Omental fat pad (tissue), 4 donors: ENCODE measurements around the gene B3GALT6. TPM values are rescaled to one million over a fixed set of nuclear protein-coding genes. Genes with fewer than 3 reads are reported as not detected.

Experiments
- ATAC-seq: fragments of 150-250 bp; one replicate; pipeline ENCODE4 v1.9.1; 2016; ENCODE audit warnings: mild to moderate bottlenecking, moderate library complexity; ENCODE audit not compliant: low FRiP score
- DNase-seq: peaks from one replicate; pipeline ENCODE4 v3.0.0-alpha.2; 2019; ENCODE audit warnings: low spot score
- total RNA-seq, 4 donors: library from RNA; depleted of rRNA; stranded (reverse); fragments of >200 nt; gene quantifications; one replicate each; pipeline ENCODE4 v1.1.0, GENCODE V29; 2016
- TF ChIP-seq, protein P1 (sequence below), 3 donors: fragments of 450-650 bp; IDR thresholded peaks; one replicate each; pipeline ENCODE4 v1.5.1; 2016 to 2017; ENCODE audit warnings: antibody characterized with exemption in 3 of 3, mild to moderate bottlenecking in 3 of 3, moderate library complexity in 2 of 3

B3GALT6 gene
- total RNA-seq, 4 donors from 2014 or later, result 14.6 to 27.1 (median 22.1) TPM

GRCh38 chr1:1203561-1204424, 28.2 kb upstream of the B3GALT6 start:
- no peak for DNase-seq
- TF ChIP-seq, protein P1, sequence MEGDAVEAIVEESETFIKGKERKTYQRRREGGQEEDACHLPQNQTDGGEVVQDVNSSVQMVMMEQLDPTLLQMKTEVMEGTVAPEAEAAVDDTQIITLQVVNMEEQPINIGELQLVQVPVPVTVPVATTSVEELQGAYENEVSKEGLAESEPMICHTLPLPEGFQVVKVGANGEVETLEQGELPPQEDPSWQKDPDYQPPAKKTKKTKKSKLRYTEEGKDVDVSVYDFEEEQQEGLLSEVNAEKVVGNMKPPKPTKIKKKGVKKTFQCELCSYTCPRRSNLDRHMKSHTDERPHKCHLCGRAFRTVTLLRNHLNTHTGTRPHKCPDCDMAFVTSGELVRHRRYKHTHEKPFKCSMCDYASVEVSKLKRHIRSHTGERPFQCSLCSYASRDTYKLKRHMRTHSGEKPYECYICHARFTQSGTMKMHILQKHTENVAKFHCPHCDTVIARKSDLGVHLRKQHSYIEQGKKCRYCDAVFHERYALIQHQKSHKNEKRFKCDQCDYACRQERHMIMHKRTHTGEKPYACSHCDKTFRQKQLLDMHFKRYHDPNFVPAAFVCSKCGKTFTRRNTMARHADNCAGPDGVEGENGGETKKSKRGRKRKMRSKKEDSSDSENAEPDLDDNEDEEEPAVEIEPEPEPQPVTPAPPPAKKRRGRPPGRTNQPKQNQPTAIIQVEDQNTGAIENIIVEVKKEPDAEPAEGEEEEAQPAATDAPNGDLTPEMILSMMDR (IDR thresholded peaks at IDR 0.05), result no peak
- no peak for ATAC-seq

DNA sequence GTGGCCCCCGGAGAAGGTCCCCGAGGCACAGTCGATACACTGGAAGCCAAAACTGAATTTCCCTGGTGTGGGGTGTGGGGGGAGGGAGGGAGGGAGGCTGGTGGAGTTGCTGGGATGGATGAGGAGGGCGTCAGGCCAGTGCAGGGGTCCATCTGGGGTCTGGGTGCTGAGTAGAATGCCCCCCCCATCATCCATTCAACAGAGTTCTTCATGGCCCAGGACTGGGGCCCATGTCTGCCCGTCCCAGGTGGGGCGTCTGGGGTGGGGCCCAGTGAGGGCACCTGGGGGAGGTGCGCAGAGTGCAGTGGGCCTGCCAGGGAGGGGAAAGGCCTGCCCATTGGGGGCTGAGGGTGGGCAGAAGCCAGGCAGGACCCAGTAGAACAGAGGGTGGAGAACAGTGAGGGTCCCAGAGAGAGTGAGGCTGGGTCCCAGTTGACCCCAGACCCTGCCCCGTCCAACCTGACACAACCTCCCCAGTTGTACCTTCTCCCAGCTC, 27.6 kb upstream of the B3GALT6 start:
- no peak for ATAC-seq
- no peak for DNase-seq
- TF ChIP-seq, protein P1 (IDR thresholded peaks at IDR 0.05), result no peak

DNA sequence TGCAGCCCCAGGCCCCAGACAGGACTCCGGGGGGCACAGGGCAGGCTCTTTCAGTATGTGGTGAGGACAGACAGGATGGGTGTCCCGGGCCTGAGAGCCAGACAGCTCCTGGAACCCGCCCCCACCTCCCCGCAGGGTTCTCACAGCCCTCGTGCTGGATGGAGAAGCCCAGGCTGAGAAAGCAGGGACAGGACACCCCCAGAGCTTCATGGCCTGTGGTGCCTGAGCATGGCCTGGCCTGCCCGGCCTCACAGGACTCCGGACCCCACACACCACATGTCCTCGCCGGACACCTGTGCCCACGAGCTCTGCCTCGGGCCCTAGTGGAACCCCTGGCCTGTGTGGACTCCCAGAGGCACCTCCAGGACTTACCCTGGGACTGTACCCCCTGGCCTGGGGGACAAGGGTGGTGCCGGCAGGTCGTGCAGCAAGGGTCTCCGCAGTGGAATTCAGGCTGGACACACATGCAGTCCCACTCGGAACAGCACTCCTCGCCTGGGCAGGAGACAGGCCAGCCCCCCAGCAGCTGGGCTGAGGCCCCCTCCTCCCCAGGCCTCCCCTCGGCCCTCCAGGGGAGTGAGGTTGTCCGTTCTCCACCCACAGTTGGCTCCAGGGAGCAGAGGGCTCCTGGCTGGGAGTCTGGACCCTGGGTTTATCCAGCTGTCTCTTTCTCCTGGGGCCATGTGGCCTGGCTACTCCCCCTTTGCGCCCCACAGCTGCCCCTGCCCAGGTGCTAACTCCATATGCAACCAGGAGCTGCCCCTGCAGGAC, 26.9 kb upstream of the B3GALT6 start:
- TF ChIP-seq, protein P1 (IDR thresholded peaks at IDR 0.05), result no peak
- DNase-seq (no peak), ATAC-seq (no peak)

GRCh38 chr1:1205769-1206375, 26.2 kb upstream of the B3GALT6 start:
- ATAC-seq, result no peak

GRCh38 chr1:1206376-1206965, 25.6 kb upstream of the B3GALT6 start, which contains the start of gene TNFRSF18:
TNFRSF18 (minus strand) TSS chr1:1206592; CDS start chr1:1206571, 21 bp downstream.
- ATAC-seq, result no peak
- DNase-seq, result no peak
- TF ChIP-seq, protein P1 (IDR thresholded peaks at IDR 0.05), result no peak

More at GRCh38 chr1:1205769-1206375, 26.2 kb upstream of the B3GALT6 start:
- DNase-seq, result no peak
- TF ChIP-seq, protein P1 (IDR thresholded peaks at IDR 0.05), result no peak

- TF ChIP-seq, protein P1 (IDR thresholded peaks at IDR 0.05), result no peak
Observed at GRCh38 chr1:1206966-1207531, 25.0 kb upstream of the B3GALT6 start.

More at GRCh38 chr1:1206966-1207531, 25.0 kb upstream of the B3GALT6 start:
- ATAC-seq (no peak), DNase-seq (no peak)
